Suprapubic skin (tissue), 3 donors: ENCODE measurements around the gene MINDY3.
"Not testable (repeated sequence)": the region's sequence is repeated elsewhere in the genome, so short reads cannot be mapped to it uniquely, and the experiment has no call there.

Experiments
- POLR2A ChIP-seq, 2 donors: fragments of 450-650 bp; IDR thresholded peaks; one replicate each; pipeline ENCODE4 v1.6.1; 2017; ENCODE audit warnings: antibody characterized with exemption in 2 of 2, mild to moderate bottlenecking in 2 of 2, moderate library complexity in 2 of 2
- TF ChIP-seq, protein P1 (sequence below), 2 donors: fragments of 200-600 bp in 1 of 2; fragments of 450-650 bp in 1 of 2; sonication (generic) in 1 of 2; IDR thresholded peaks; one replicate each; pipeline ENCODE4 v1.5.1; 2016 to 2019; ENCODE audit warnings: antibody characterized with exemption in 2 of 2, mild to moderate bottlenecking in 1 of 2, moderate library complexity in 1 of 2

DNA sequence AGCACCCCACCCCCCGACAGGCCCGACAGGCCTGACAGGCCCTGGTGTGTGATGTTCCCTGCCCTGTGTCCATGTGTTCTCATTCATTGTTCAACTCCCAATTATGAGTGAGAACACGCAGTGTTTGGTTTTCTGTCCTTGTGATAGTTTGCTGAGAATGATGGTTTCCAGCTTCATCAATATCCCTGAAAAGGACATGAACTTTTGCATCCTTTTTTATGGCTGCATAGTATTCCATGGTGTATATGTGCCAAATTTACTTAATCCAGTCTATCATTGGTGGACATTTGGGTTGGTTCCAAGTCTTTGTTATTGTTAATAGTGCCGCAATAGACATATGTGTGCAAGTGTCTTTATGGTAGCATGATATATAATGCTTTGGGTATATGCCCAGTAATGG lies 12.3 kb upstream of the MINDY3 start:
- TF ChIP-seq POLR2A (IDR thresholded peaks at IDR 0.05), result not testable (repeated sequence)
- TF ChIP-seq, protein P1, sequence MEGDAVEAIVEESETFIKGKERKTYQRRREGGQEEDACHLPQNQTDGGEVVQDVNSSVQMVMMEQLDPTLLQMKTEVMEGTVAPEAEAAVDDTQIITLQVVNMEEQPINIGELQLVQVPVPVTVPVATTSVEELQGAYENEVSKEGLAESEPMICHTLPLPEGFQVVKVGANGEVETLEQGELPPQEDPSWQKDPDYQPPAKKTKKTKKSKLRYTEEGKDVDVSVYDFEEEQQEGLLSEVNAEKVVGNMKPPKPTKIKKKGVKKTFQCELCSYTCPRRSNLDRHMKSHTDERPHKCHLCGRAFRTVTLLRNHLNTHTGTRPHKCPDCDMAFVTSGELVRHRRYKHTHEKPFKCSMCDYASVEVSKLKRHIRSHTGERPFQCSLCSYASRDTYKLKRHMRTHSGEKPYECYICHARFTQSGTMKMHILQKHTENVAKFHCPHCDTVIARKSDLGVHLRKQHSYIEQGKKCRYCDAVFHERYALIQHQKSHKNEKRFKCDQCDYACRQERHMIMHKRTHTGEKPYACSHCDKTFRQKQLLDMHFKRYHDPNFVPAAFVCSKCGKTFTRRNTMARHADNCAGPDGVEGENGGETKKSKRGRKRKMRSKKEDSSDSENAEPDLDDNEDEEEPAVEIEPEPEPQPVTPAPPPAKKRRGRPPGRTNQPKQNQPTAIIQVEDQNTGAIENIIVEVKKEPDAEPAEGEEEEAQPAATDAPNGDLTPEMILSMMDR (IDR thresholded peaks at IDR 0.05), result not testable (repeated sequence)
